GM18873 (cell line): ENCODE data around the gene ZBTB39.
"Not testable (repeated sequence)": the region's sequence is repeated elsewhere in the genome, so short reads cannot be mapped to it uniquely, and the experiment has no call there.

Source experiments
- ATAC-seq: cut with Tn5 transposase; IDR thresholded peaks from one replicate; pipeline ENCODE4 v1.9.1; 2021; ENCODE audit warnings: mild to moderate bottlenecking, moderate library complexity, moderate number of reproducible peaks; ENCODE audit not compliant: unreplicated experiment, low FRiP score

Gene ZBTB39

DNA sequence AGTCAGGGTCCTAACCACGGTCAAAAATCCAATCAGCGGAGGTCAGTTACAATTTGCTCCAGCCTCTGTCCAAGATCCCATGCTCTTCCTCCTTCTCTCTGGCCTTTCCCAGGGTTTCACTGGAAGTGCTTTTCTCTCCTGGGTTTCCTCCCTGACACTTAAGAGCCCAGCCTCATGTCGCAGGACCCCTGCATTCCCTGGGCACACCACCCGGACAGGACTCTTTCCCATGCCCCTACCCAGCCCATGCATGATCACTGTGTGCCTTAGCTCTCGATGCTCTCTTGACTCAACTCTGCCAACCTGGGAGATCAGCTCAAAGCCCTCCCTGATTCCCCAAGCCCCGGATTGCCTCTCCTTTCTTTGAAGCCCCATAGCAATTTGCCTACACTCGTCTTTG is 25.4 kb upstream of the ZBTB39 start:
- ATAC-seq = no peak

GRCh38 chr12:57031138-57031725 is 24.9 kb upstream of the ZBTB39 start:
- no peak for ATAC-seq

DNA sequence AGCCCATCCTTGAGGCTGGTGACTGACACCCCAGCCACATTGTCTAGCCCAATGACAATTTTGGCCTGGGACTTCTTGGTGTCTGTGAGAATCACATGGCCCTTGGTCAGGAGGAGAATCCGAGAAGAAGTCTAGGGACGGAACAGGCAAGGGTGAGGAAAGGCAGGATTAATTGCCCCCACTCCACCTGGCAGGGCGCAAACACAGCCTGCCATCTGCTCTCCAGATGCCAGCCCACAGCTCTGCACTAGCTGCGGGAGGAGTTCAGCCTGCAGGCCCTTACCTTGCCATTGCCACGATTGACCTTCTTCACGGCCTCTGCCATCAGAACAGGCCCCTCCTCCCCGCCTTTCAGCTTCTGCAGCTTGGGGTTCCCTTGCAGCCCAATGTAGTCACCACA is 23.1 kb upstream of the ZBTB39 start:
- ATAC-seq = no peak

DNA sequence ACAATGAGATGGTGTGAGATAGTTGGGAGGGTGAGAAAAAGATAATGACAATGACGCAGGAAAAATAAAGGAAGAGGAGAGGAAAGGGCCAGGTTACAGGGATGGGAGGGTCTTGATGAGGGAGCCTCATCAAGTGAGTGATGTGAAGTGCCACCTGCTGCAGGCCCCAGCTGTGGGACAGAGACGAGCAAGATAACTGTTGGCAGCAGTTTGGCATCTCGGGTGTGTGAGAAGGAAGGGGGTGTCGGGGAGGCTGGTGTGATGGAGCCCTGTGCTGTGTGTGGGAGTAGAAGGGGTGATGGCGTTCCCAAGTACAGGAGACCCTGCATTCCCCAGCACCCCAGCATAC is 21.4 kb upstream of the ZBTB39 start:
- ATAC-seq = no peak

DNA sequence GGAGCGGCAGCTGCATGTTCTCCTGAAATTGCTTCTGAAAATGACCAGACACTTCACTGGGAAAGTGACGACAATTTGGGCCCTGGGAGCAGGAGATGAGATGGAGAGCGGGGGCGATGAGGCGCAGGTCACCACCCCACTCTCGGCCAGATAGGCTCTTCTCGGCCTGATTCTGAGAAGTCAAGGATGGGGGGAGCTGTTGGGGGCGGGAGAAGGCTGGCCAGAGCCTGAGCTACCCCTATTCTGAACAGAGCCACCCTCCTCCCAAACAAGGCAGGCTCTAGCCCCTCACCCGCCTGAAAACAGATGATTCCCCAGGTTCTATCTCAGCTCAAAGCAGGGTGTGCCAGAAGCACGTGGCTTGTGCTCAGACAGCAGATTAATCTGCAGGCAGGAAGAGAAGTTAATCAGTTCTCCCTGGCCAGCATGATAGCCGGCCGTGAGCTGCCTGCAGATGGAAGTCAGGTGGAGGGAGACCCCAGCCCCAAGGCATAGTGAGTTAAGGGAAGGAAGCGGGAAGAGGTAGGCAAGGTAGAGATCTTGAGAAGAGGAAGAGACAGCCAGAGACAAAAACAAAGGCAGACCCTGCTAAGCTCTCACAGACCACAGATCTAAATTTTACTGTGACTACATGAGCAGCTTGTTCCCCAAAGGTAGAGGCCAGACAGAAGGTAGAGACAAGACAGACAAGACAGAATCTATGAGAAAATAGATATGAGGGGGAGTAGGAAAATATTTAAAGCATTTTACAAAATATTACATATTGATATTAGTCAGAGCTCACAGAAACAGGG is 20.9 kb upstream of the ZBTB39 start:
- ATAC-seq = no peak

DNA sequence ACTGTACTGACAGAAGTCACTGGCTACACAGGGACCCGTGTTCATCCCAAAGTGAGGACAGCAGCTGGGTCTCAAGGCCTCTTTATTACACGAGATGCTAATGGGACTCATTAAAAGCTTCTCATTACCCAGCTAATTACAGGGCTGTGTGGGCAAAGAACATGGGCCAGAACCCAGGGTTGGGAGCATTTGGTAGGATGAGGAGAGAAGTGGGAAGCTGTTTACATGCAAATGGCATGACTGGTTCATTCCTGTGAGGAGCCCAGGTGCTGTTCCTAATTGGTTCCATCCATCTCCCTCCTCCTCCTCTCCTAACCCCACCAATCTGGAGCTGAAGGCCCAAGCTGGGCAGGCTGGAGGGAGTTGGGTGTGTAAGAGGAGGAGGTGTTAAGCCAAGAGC is 18.9 kb upstream of the ZBTB39 start:
- no peak for ATAC-seq

DNA sequence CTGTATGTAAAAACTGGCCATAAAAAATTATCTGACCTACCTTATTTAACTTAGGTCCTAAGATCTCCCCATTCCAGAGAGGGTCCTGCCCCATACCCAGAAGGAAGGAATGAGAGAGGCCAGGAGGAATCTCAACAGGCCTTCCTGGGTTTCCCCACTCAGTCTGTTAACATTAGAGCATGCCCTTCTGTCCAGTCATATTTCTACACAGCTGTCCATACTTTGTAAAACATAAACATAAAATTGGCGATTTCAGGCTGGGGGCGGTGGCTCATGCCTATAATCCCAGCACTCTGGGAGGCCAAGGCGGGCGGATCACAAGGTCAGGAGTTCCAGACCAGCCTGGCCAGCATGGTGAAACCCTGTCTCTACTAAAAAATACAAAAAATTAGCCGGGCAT is 16.0 kb upstream of the ZBTB39 start:
- ATAC-seq = not testable (repeated sequence)

GRCh38 chr12:57019983-57020719 is 13.8 kb upstream of the ZBTB39 start:
- ATAC-seq = no peak

- ATAC-seq = no peak
Observed at GRCh38 chr12:57018906-57019305, 12.6 kb upstream of the ZBTB39 start.

GRCh38 chr12:57018353-57018752 is 12.0 kb upstream of the ZBTB39 start:
- not testable (repeated sequence) for ATAC-seq

GRCh38 chr12:57016348-57016747 is 10.0 kb upstream of the ZBTB39 start, which contains the start of gene TAC3:
TSS of gene TAC3 (minus strand) at chr12:57016529. CDS start at chr12:57015797, 732 bp downstream.
- ATAC-seq = no peak

DNA sequence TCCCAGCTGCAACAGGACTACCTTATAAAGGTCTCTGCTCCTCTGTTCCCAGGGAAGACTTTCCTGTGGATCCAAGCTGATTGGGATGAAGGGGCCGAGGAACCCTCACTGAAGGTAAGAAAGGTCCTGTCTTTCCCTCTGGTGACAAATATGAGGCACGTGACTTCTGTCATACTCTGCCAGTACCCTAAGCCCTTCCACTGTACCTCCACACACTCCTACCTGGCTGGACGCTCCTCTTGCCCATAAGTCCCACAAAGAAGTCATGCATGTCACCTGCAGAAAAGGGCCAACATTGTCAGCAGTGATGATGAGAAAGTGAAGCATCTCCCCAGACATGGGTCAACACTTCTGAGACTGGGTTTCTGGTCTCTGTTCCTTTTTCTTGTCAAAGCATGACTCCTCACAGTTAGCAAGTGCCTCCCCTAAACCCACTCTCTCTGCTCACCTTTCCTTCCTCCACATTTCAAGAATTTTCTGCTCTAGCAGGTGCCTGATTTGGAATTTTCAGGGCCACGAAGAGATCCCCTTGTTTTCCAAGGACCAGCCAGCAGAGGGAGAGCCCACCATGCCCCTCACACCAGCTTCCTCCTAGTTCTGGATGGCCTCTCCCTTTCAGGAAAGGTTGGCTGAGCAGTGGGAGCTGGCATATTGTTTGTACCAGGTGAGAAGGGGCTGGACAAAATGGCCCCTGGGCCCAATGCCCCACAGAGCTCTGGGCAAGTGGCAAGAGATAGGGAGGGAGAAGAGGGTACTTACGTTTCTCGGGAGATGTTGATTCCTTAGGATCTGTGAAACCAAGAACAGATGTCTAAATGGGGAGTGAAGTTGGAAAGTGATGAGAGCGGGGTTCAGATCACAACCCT is 6.5 kb upstream of the ZBTB39 start:
- no peak for ATAC-seq

- ATAC-seq = no peak
Observed at GRCh38 chr12:57011438-57012424, 5.4 kb upstream of the ZBTB39 start.

DNA sequence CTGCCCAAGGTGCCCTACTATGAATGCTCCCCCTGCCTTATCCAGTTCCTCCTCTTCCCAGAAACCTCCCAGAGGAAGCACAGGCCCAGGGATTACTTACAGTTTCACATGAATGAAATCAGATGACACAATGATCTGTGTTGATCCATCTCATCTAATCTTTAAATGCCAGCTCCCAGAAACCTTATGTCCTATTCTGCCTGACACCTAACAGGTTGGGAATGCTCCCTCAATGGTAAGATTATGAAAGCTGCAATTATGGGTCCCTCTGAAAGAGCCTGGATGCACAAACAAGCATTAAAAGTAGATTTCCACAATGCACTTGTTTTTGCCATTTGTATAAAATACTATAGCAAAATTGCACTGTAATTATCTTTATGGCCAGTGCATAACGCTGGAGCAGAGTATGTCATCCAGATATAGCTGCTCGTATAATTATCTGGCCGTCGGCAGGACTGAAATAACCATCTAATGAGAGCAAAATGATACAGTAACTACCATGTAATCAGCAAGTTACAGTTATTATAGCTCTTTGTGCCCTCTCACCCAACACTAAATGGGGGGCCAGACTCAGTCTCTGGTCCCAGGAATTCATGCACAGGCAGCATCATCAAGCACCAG is 4.4 kb upstream of the ZBTB39 start:
- ATAC-seq = no peak

DNA sequence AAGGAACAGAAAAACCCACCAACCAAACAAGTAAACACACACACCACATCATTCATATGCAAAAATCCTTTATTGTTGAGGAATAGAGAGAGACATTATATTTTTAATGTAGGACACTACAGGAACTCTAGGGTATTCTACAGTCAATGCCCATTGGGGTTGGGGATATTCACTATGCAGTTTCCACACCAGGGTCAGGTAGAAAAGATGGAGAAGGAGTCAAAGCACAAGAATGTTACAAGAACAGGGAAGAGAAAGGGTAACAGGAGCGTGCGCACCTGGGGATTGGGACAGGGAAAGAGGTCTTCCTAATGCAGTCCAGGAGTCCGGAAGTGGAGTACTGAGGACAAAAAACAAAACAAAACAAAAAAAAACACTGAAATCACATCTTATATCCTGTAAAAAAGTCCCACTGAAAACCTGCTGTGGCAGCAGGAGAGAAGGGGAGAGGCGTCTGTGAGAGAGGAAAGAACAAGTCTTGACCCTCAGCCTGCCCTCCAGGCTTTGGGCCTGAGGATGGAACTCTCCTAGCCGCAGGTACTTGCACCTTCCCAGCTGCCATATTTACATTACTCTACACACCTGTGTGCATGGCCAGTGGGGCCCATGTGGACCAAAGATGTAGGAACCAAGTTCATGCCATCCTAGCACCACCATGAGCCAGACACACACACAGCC is 3.7 kb upstream of the ZBTB39 start:
- no peak for ATAC-seq

DNA sequence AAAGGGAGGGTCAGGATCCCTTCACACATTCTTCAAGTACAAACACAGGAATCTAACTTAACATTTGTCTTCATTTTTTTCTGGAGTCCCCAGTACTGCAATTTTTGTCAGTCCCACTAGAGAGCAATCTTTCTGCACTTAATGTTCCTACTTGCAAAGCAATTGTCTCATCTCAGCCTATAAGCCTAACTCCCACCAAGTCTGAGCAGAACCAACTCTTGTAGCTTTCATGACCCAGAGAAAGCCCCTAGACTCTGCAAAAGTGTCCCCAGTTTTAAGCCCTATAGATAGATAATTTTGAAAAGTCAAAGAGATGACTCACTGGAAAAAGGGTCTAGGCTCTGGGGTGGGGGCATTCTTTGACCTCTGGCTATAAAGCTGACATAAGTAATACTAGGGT is 1.8 kb upstream of the ZBTB39 start:
- no peak for ATAC-seq

DNA sequence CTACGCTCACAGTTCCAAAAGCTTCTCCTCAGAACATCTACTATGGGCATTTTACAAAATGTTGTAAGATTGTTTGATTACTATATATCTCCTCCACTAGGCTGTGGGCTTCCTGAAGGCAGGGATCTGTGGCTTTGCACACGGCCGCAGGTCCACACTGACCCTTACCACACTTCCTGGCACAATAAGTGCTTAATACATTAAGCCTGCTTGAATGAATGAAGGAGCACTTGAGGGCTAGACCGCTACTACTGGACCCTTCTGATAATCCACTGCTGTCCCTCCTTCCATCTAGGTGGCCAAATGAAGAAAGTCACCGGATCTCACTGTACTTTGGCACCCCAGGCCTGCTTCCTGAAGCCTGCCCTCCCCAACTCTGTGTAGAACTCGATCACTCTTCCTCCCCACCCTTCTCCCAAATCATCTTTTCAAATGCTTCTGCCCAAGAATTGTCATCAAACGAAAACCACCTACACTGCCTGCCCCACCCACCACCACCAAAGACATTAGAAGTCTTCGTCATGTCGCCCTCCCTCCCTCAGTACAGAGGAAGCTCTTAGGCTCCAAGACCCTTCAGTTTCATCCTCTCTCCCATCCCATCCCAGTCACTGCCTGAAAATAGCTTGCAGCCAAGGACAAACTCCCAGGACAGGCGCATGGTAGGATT is 596 bp upstream of the ZBTB39 start:
- ATAC-seq = no peak

DNA sequence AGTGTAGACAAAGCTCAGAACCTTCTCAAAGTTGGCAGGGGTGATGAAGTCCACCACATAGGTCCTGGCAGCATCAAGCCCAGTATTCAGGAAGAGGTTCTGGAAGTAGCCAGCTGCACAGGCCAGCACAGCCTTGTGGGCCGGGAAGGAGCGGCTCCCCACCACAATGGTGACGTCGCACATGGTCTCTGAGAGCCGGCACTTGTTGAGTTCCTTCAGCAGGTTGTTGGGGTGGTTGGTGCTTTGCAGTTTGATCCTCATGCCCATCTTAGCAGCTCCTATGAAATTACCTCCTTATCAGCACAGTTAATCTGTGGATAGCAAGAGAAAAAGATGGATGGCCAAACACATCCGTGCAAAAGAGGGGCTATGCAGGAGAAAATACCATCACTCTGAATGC is 1.7 kb downstream of the ZBTB39 start:
- no peak for ATAC-seq
